Neural cell (in vitro differentiated cells): Measurements from ENCODE around the gene WDR81. TPM values are rescaled to one million over a fixed set of nuclear protein-coding genes. Genes with fewer than 3 reads are reported as not detected.
"Not testable (repeated sequence)": the region's sequence is repeated elsewhere in the genome, so short reads cannot be mapped to it uniquely, and the experiment has no call there.

Experiments
- H2AFZ ChIP-seq: fragments of 200-600, 300-800 bp; sonication (generic), shearing (Covaris generic); 2 replicates; pipeline ENCODE4 v1.6.0; 2014; ENCODE audit warnings: low read depth, mild to moderate bottlenecking, antibody characterized with exemption, low read length, moderate library complexity
- H3F3A ChIP-seq: fragments of 200-600 bp; shearing (Covaris generic); 2 replicates; pipeline ENCODE4 v1.6.1; 2016; ENCODE audit warnings: mild to moderate bottlenecking, moderate library complexity, mixed read lengths, antibody characterized with exemption, low read length; ENCODE audit not compliant: insufficient read depth, poor library complexity, severe bottlenecking
- H3K27ac ChIP-seq: fragments of 200-600, 300-800 bp; sonication (generic), shearing (Covaris generic); 2 replicates; pipeline ENCODE4 v1.5.1; 2014; ENCODE audit warnings: mild to moderate bottlenecking, low read length, moderate library complexity
- H3K27me3 ChIP-seq: fragments of 300-800, 200-600 bp; sonication (generic), shearing (Covaris generic); 2 replicates; pipeline ENCODE4 v1.6.0; 2014; ENCODE audit warnings: mild to moderate bottlenecking, low read depth, low read length, moderate library complexity; ENCODE audit not compliant: insufficient read depth
- H3K36me3 ChIP-seq: fragments of 300-800, 200-600 bp; sonication (generic), shearing (Covaris generic); 2 replicates; pipeline ENCODE4 v1.5.1; 2014; ENCODE audit warnings: mild to moderate bottlenecking, antibody characterized with exemption, low read length, moderate library complexity; ENCODE audit not compliant: insufficient read depth
- H3K4me2 ChIP-seq: fragments of 300-800, 200-600 bp; sonication (generic), shearing (Covaris generic); 2 replicates; pipeline ENCODE4 v1.6.0; 2014; ENCODE audit warnings: mild to moderate bottlenecking, low read length
- H3K4me3 ChIP-seq: fragments of 300-800, 200-600 bp; sonication (generic), shearing (Covaris generic); 2 replicates; pipeline ENCODE4 v1.5.1; 2014; ENCODE audit warnings: mild to moderate bottlenecking, low read length, moderate library complexity
- H3K79me2 ChIP-seq: fragments of 200-600 bp; shearing (Covaris generic); replicated peaks from 2 replicates; pipeline ENCODE4 v1.6.0; 2014; ENCODE audit warnings: mild to moderate bottlenecking, low read length, moderate library complexity; ENCODE audit not compliant: insufficient read depth
- H3K9ac ChIP-seq: fragments of 300-800, 200-600 bp; sonication (generic), shearing (Covaris generic); 2 replicates; pipeline ENCODE4 v1.6.1; 2016; ENCODE audit warnings: mild to moderate bottlenecking, low read length, mixed read lengths
- H3K9me2 ChIP-seq: fragments of 200-600 bp; shearing (Covaris generic); 2 replicates; pipeline ENCODE4 v1.6.1; 2016; ENCODE audit warnings: mild to moderate bottlenecking, low read length, mixed read lengths; ENCODE audit not compliant: insufficient read depth
- H3K9me3 ChIP-seq: fragments of 200-600, 300-800 bp; sonication (generic), shearing (Covaris generic); 2 replicates; pipeline ENCODE4 v1.6.1; 2016; ENCODE audit warnings: mild to moderate bottlenecking, mixed run types, low read length, moderate library complexity, mixed read lengths
- H4K20me1 ChIP-seq: fragments of 200-600 bp; shearing (Covaris generic); 2 replicates; pipeline ENCODE4 v1.6.1; 2016; ENCODE audit warnings: mild to moderate bottlenecking, mixed run types; ENCODE audit not compliant: insufficient read depth
- CTCF ChIP-seq: fragments of 450-650 bp; IDR thresholded peaks from 2 replicates; pipeline ENCODE4 v1.5.1; 2014; ENCODE audit warnings: antibody characterized with exemption, mild to moderate bottlenecking, moderate library complexity; ENCODE audit not compliant: poor library complexity, severe bottlenecking
- EP300 ChIP-seq: fragments of 450-650 bp; conservative IDR thresholded peaks from 2 replicates; pipeline ENCODE4 v1.6.1; 2014; ENCODE audit warnings: antibody characterized with exemption, mild to moderate bottlenecking, moderate library complexity; ENCODE audit not compliant: poor library complexity, severe bottlenecking
- EZH2 ChIP-seq: fragments of 200-600, 300-800 bp; shearing (Covaris generic), sonication (generic); IDR thresholded peaks from 2 replicates; pipeline ENCODE4 v1.6.1; 2014; ENCODE audit warnings: antibody characterized with exemption, low read length, borderline replicate concordance, mild to moderate bottlenecking; ENCODE audit not compliant: insufficient read depth, poor library complexity, severe bottlenecking
- MXI1 ChIP-seq: fragments of 450-650 bp; conservative IDR thresholded peaks from 2 replicates; pipeline ENCODE4 v1.6.1; 2014; ENCODE audit warnings: antibody characterized with exemption, mild to moderate bottlenecking; ENCODE audit not compliant: poor library complexity, severe bottlenecking
- POLR2AphosphoS5 ChIP-seq: IDR thresholded peaks from 2 replicates; pipeline ENCODE4 v1.6.1; 2012
- RAD21 ChIP-seq: fragments of 450-650 bp; conservative IDR thresholded peaks from 2 replicates; pipeline ENCODE4 v1.6.1; 2014; ENCODE audit warnings: antibody characterized with exemption, mild to moderate bottlenecking, moderate library complexity
- REST ChIP-seq: IDR thresholded peaks from 2 replicates; pipeline ENCODE4 v1.6.1; 2012; ENCODE audit warnings: borderline replicate concordance
- SMC3 ChIP-seq: fragments of 450-650 bp; conservative IDR thresholded peaks from 2 replicates; pipeline ENCODE4 v1.6.1; 2014; ENCODE audit warnings: antibody characterized with exemption, mild to moderate bottlenecking, moderate library complexity; ENCODE audit not compliant: poor library complexity
- TAF1 ChIP-seq: IDR thresholded peaks from 2 replicates; pipeline ENCODE4 v1.6.1; 2012; ENCODE audit warnings: low read depth
- polyA plus RNA-seq: library from polyadenylated mRNA; depleted of rRNA; stranded (reverse); fragments of >200 nt; gene quantifications from 2 replicates; pipeline ENCODE4 v1.2.3, GENCODE V29; 2014

Gene WDR81
- polyA plus RNA-seq, 1 donor from 2014 or later = 5.4 TPM

GRCh38 chr17:1697681-1698080 lies 26.8 kb upstream of the WDR81 start:
- H3K9me2 ChIP-seq = no peaks in the 10 kb centered on the region

GRCh38 chr17:1699891-1700290 lies 24.6 kb upstream of the WDR81 start:
- not testable (repeated sequence) for H3K4me2 ChIP-seq, H2AFZ ChIP-seq, H4K20me1 ChIP-seq, H3K9me2 ChIP-seq, H3K9ac ChIP-seq, H3F3A ChIP-seq, H3K9me3 ChIP-seq, H3K36me3 ChIP-seq, H3K4me3 ChIP-seq, H3K27me3 ChIP-seq, H3K79me2 ChIP-seq, H3K27ac ChIP-seq

More at GRCh38 chr17:1697681-1698080, 26.8 kb upstream of the WDR81 start:
- Histone ChIP-seq H3K36me3 (no peaks in the 10 kb centered on the region), H3K79me2 (no peaks in the 10 kb centered on the region), H2AFZ (no peak overlapping the region), H4K20me1 (no peaks in the 10 kb centered on the region), H3K27me3 (no peaks in the 10 kb centered on the region), H3K27ac (no peak overlapping the region), H3K4me2 (no peak overlapping the region), H3K9ac (no peak overlapping the region), H3F3A (no peaks in the 10 kb centered on the region), H3K4me3 (no peak overlapping the region), H3K9me3 (no peaks in the 10 kb centered on the region)
- TF ChIP-seq TAF1 (no peak), RAD21 (no peak), SMC3 (no peak), EZH2 (no peak), REST (no peak), POLR2AphosphoS5 (no peak), MXI1 (no peak), EP300 (no peak), CTCF (no peak)

GRCh38 chr17:1703063-1703462 lies 21.4 kb upstream of the WDR81 start:
- H3F3A ChIP-seq = no peaks in the 10 kb centered on the region
- TF ChIP-seq MXI1 (no peak), RAD21 (no peak), EP300 (no peak), POLR2AphosphoS5 (no peak), TAF1 (no peak), REST (no peak), SMC3 (no peak), EZH2 (no peak), CTCF (no peak)
- H3K9ac ChIP-seq = no peak overlapping the region
- H4K20me1 ChIP-seq = no peaks in the 10 kb centered on the region
- no peak overlapping the region for H3K4me2 ChIP-seq
- H3K9me3 ChIP-seq = no peaks in the 10 kb centered on the region
- no peaks in the 10 kb centered on the region for H3K9me2 ChIP-seq
- no peak overlapping the region for H2AFZ ChIP-seq
- H3K36me3 ChIP-seq = no peaks in the 10 kb centered on the region
- no peaks in the 10 kb centered on the region for H3K79me2 ChIP-seq
- no peak overlapping the region for H3K27ac ChIP-seq
- no peaks in the 10 kb centered on the region for H3K27me3 ChIP-seq
- no peak overlapping the region for H3K4me3 ChIP-seq
